Renal cortical epithelial cell (primary cell): ENCODE data around the gene ACSF3. TPM values are rescaled to one million over a fixed set of nuclear protein-coding genes. Genes with fewer than 3 reads are reported as not detected.

Source experiments
- DNase-seq: peaks from one replicate; pipeline ENCODE4 v3.0.0-alpha.2; 2011; ENCODE audit warnings: low read depth
- total RNA-seq: library from RNA; depleted of rRNA; stranded (reverse); fragments of >200 nt; gene quantifications from 2 replicates; pipeline ENCODE4 v1.2.3, GENCODE V29; 2014

ACSF3 gene
- total RNA-seq, 1 donor from 2014 or later, result 29.8 TPM

DNA sequence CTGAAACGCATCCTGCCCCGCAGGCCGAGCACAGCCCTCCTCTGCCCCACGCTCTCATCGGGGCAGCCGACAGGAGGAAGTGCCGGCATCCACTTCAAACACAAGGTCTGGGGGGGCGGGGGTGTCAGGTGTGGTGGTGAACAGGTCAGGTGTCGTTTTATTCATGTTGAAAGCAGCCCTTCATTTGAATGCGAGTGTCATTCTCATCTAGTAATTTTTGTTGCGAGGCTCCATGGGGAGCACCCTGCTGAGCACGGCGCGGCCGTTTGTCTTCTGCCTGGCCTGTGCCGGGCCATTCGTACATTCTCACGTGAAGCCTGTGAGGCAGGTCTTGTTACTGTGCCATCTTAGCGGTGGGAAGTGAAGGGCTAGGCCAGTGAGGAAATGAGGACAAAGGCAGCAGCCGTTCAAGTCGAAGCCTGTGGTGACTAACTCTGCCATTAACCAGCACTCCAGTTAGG lies 1.9 kb downstream of the ACSF3 start:
- DNase-seq, result no peak

DNA sequence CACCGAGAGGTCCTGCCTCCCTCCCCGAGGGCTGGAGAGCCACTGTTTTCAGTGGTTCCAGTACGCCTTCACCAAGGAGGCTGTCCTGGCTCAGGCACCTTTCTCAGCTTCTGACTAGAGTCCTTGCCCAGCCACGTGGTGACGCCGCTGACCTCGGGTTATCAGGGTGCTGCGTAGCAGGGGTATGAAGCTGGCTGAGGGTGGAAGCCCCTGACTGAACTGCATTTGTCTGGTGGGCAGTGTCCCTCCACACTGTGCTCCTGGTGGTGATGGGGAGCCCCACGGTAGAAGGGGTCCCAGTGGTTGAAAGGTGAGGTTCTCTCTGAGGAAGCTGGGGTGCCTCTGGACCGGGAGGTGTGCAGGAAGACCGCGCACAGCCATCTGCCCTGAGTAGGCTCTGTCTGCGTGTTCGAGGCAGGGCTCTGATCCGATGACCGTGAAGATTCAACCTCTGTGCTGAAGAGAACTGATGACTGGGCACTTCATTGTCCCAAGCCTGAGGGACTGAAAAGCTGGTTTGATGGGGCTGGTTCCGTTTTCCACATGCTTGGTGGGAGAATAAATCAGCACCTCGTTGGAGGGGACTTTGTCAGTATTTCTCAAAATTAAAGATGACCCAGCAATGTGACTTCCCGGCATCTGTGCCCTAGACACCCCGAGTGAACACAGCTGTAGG lies 2.5 kb downstream of the ACSF3 start:
- no peak for DNase-seq

- DNase-seq, result no peak
Observed at GRCh38 chr16:89096768-89097391, 3.2 kb downstream of the ACSF3 start.

- DNase-seq, result no peak
Observed at GRCh38 chr16:89097392-89097772, 3.7 kb downstream of the ACSF3 start.

- no peak for DNase-seq
Observed at GRCh38 chr16:89098767-89099430, 5.2 kb downstream of the ACSF3 start.

GRCh38 chr16:89099905-89100304 lies 6.3 kb downstream of the ACSF3 start:
- no peak for DNase-seq

- no peak for DNase-seq
Observed at GRCh38 chr16:89100601-89101302, 7.1 kb downstream of the ACSF3 start.

GRCh38 chr16:89101303-89102040 lies 7.8 kb downstream of the ACSF3 start:
- DNase-seq, result no peak

DNA sequence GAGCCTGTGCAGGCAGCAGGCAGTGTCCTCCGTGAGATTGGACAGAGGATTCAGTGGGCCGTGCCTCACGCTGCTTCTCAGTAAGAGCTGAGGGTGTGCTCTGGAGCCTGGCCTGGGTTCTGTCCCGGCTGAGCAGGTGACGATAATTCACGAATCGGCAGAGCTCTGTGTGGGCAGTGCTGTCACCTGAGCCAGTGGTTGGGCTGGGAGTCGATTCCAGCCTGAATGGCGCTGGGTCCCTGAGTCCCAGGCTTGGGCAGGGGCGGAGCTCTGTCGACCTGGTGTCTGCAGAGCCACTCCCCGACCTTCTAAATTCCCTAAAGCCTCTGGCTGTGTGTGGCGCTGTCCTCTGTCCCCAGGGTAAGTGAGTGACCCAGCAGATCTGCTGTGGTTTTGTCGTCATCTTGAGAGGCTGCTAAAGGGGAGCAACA lies 8.4 kb downstream of the ACSF3 start:
- no peak for DNase-seq

GRCh38 chr16:89102481-89103073 lies 8.9 kb downstream of the ACSF3 start:
- DNase-seq, result no peak

- DNase-seq, result no peak
Observed at GRCh38 chr16:89103156-89103555, 9.5 kb downstream of the ACSF3 start.

DNA sequence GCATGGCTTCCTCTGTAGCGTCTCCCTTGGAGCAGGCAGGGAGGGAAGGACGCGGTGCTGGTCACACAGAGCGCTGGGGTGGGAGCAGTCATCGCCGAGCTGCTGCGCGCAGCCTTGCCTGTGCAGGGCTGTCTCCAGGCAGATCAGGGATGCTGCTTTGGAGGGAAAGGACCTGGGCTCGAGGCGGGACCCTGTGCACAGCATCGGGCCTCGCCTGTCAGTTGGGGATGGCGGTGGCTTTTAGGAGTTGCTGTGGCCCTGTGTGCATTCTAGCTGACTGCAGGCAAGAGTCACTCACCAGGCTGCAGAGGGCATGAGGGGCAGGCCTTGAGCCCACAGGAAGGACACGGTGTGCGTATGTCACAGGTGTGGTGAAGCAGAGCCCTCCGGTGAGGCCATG lies 10.1 kb downstream of the ACSF3 start:
- no peak for DNase-seq

GRCh38 chr16:89104303-89104702 lies 10.7 kb downstream of the ACSF3 start:
- DNase-seq, result no peak

GRCh38 chr16:89104930-89105571 lies 11.4 kb downstream of the ACSF3 start:
- DNase-seq, result no peak

DNA sequence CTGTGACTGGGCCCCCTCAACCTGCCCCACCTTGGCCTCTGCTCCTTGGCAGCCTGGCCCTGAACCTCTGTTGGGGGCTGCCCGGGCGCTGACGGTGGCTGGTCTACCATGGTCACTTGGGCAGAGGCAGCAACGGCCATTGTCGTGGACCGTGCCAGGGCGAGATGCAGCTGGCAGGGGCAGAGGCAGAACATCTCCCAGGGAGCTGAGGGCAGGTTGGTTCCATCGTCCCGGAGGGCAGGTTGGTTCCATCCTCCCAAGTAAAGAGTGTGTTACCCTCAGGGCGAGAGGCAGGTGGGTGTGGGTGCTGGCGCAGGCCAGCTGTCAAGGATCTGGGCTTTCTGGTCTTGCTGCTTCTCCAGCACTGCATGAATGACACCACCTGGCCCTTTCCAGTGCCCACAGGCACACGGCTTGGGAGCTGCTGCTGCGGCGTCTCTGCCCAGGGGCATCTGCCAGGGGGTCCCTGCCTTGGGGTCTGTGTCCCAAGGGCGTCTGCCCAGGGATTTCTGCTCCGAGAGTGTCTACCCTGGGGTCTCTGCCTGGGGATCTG lies 12.0 kb downstream of the ACSF3 start:
- DNase-seq, result no peak

DNA sequence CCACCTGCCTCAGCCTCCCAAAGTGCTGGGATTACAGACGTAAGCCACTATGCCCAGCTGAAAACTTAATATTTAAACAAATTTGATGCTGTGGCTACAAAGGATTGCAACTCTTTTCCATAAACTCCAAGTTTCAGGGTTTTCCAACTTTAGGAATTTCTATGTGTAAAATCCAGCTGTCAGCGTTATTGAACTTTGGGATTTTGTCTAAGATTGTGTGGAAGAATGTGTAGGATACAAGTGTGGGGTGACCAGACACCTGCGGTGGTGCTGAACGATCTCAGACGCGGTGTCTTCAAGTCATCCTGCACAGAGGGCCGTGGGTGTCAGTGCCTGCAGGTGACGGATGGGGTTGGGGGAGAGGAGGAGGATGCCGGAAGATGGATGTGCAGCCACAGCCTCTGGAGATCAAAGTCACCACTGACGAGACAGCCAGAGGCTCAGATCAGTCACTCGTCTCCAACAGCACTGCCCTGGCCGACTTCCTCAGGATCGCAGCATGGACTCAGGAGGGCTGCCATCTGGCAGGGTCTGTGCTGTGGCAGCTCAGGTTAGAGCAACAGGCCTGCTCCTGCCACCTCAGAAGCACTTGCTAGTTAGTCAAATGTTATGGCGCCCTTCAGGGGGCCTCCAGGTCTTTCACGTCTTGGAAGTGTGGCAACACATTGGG lies 13.0 kb downstream of the ACSF3 start:
- no peak for DNase-seq

GRCh38 chr16:89107203-89107582 lies 13.5 kb downstream of the ACSF3 start:
- DNase-seq, result no peak

GRCh38 chr16:89108416-89108815 lies 14.8 kb downstream of the ACSF3 start:
- no peak for DNase-seq

DNA sequence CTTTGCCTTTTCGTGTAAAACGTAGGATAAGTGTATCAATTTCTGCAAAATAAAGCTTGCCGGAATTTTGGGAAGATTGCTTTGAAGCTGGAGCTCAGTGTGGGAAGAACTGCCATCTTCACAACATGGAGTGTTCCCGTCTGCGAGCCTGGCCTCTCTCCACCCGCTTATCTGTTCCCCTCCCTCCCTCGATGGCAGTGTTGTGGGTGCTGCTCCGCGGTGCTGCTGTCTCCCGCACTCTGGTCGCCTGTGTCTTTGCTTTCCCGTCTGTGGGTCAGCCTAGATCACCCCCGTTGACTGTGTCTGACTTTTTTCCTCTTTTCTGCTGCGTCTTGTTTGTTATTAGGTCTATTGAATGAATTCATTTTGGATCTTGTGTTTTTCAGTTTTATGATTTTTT lies 17.0 kb downstream of the ACSF3 start:
- DNase-seq, result no peak

DNA sequence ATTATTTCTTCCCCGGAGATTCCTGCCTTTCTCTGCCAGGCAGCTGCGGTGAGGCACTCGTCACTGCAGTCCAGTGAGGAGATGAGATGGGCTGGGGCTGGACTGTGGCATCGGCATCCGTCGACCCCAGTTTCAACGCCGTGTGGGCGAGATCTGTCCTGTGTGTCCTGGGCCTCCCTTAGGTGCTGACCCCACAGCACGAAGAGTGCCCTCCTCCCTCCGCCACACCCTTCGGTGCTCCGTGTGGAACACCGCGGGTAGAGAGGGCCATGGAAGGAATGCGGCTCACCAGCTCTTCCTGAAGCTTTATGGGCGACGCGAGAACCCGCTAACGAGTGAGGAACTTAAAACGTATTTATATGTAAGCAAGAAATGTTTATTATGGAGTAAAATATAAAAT lies 17.6 kb downstream of the ACSF3 start:
- no peak for DNase-seq
